Right atrium auricular region (tissue), 2 donors: ENCODE results near the gene RANBP17. TPM values are rescaled to one million over a fixed set of nuclear protein-coding genes. Genes with fewer than 3 reads are reported as not detected.

Experiments used
- DNase-seq: peaks from one replicate; pipeline ENCODE4 v3.0.0-alpha.2; 2019; ENCODE audit warnings: low spot score
- H3K27ac ChIP-seq, 2 donors: fragments of 200-600 bp; sonication (generic); 1 replicate in 1 of 2; 2 replicates in 1 of 2; pipeline ENCODE4 v1.5.1; 2016 to 2019
- H3K27me3 ChIP-seq, 2 donors: fragments of 200-600 bp; sonication (generic); one replicate each; pipeline versions ENCODE4 v1.5.1 to v1.6.0; 2017 to 2019
- H3K36me3 ChIP-seq: fragments of 200-600 bp; sonication (generic); one replicate; pipeline ENCODE4 v1.5.1; 2016
- H3K4me1 ChIP-seq, 2 donors: fragments of 200-600 bp; sonication (generic); one replicate each; pipeline versions ENCODE4 v1.5.1 to v1.6.0; 2017 to 2019
- H3K4me3 ChIP-seq, 2 donors: fragments of 200-600 bp; sonication (generic); 1 replicate in 1 of 2; 2 replicates in 1 of 2; pipeline ENCODE4 v1.5.1; 2017 to 2019; ENCODE audit warnings: mild to moderate bottlenecking in 1 of 2, moderate library complexity in 1 of 2
- H3K9me3 ChIP-seq, 2 donors: fragments of 200-600 bp; sonication (generic); one replicate each; pipeline ENCODE4 v1.5.1; 2019
- CTCF ChIP-seq, 2 donors: fragments of 200-600 bp; sonication (generic); IDR thresholded peaks; one replicate each; pipeline ENCODE4 v1.5.1; 2019; ENCODE audit warnings: antibody characterized with exemption in 2 of 2
- total RNA-seq, 2 donors: library from RNA; depleted of rRNA; stranded (reverse); fragments of >200 nt; gene quantifications; one replicate each; pipeline ENCODE4 v1.1.0, GENCODE V29; 2016

Gene RANBP17
- total RNA-seq, 2 donors from 2014 or later = 1.4 to 3.6 TPM

GRCh38 chr5:171129308-171129707 is 267.5 kb downstream of the RANBP17 start:
- no peaks in the 10 kb centered on the region for H3K9me3 ChIP-seq

GRCh38 chr5:171131497-171131896 is 269.7 kb downstream of the RANBP17 start:
- no peak for TF ChIP-seq CTCF (IDR thresholded peaks at IDR 0.05)
- Histone ChIP-seq H3K4me3 (no peak overlapping the region), H3K4me1 (no peaks in the 10 kb centered on the region), H3K9me3 (no peaks in the 10 kb centered on the region), H3K27ac (no peak overlapping the region), H3K27me3 (no peaks in the 10 kb centered on the region), H3K36me3 (no peaks in the 10 kb centered on the region)
- DNase-seq = no peak

More at GRCh38 chr5:171129308-171129707, 267.5 kb downstream of the RANBP17 start:
- no peaks in the 10 kb centered on the region for H3K27me3 ChIP-seq
- H3K4me3 ChIP-seq = no peak overlapping the region
- no peak for DNase-seq
- no peaks in the 10 kb centered on the region for H3K36me3 ChIP-seq
- no peak for TF ChIP-seq CTCF (IDR thresholded peaks at IDR 0.05)
- H3K4me1 ChIP-seq = no peaks in the 10 kb centered on the region
- H3K27ac ChIP-seq = no peak overlapping the region

- no peak overlapping the region for H3K4me3 ChIP-seq
- TF ChIP-seq CTCF (IDR thresholded peaks at IDR 0.05) = no peak
- no peaks in the 10 kb centered on the region for H3K27me3 ChIP-seq
- H3K4me1 ChIP-seq = no peaks in the 10 kb centered on the region
- H3K27ac ChIP-seq = no peak overlapping the region
- H3K9me3 ChIP-seq = no peaks in the 10 kb centered on the region
- DNase-seq = no peak
- H3K36me3 ChIP-seq = no peaks in the 10 kb centered on the region
Measured at GRCh38 chr5:171137768-171138525, 276.1 kb downstream of the RANBP17 start.

GRCh38 chr5:171139227-171139626 is 277.4 kb downstream of the RANBP17 start:
- Histone ChIP-seq H3K4me3 (no peak overlapping the region), H3K27me3 (no peaks in the 10 kb centered on the region), H3K36me3 (no peaks in the 10 kb centered on the region), H3K4me1 (no peaks in the 10 kb centered on the region), H3K9me3 (no peaks in the 10 kb centered on the region), H3K27ac (no peak overlapping the region)
- DNase-seq = no peak
- no peak for TF ChIP-seq CTCF (IDR thresholded peaks at IDR 0.05)

GRCh38 chr5:171142617-171143016 is 280.8 kb downstream of the RANBP17 start:
- TF ChIP-seq CTCF (IDR thresholded peaks at IDR 0.05) = no peak
- H3K9me3 ChIP-seq = no peaks in the 10 kb centered on the region
- no peaks in the 10 kb centered on the region for H3K4me1 ChIP-seq
- no peak overlapping the region for H3K27ac ChIP-seq
- H3K4me3 ChIP-seq = no peak overlapping the region
- H3K36me3 ChIP-seq = no peaks in the 10 kb centered on the region
- H3K27me3 ChIP-seq = no peaks in the 10 kb centered on the region
- no peak for DNase-seq

GRCh38 chr5:171143171-171143570 is 281.4 kb downstream of the RANBP17 start:
- DNase-seq = no peak
- H3K27ac ChIP-seq = no peak overlapping the region

More at GRCh38 chr5:171143171-171143570, 281.4 kb downstream of the RANBP17 start:
- no peaks in the 10 kb centered on the region for H3K9me3 ChIP-seq
- H3K4me1 ChIP-seq = no peaks in the 10 kb centered on the region
- no peaks in the 10 kb centered on the region for H3K36me3 ChIP-seq
- no peaks in the 10 kb centered on the region for H3K27me3 ChIP-seq
- no peak for TF ChIP-seq CTCF (IDR thresholded peaks at IDR 0.05)
- H3K4me3 ChIP-seq = no peak overlapping the region
